ENCODE data around the gene LYG2. TPM values are rescaled to one million over a fixed set of nuclear protein-coding genes. Genes with fewer than 3 reads are reported as not detected.

Gene LYG2, protein sequence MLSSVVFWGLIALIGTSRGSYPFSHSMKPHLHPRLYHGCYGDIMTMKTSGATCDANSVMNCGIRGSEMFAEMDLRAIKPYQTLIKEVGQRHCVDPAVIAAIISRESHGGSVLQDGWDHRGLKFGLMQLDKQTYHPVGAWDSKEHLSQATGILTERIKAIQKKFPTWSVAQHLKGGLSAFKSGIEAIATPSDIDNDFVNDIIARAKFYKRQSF
- total RNA-seq: not detected in 2 replicates

DNA sequence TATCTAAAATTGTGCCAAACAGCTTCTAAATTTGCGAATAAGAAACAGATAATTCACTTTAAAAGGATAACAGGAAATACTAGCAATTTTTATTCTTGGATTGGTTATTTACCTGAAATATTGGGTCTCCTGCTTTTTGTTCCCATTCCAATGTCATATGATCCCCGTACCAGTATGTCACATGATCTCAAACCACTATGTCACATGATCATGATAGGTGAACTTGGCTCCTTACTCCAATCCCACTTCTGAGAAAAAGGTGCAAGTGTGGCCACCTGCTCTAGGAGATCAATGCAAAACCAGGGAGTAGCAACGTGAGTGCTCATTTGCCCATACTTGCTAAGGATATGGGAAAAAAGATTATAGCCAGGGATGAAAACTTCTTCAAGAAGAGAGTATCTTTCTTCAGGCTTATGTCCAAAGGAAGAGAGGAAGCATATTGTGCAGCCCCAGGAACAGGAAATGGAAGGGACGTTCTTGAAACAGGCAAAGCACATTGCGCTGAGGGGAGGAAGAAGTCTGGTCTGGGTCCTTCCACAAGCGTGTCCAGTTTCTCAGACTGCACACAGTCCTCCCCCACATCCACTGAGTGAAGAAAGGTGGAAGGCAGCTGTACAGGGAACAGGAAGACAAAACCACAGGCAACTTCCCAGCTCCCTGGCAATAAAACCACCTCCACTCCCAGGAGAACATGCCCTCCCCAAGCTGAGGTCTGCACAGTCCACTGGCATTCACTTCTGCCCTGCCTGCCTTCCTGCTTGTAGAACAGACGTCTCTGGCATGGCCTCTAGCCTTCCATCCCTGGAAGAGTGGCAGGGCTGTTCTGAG, at the start of gene LYG2:
Gene LYG2, minus strand, starts transcription at position 176 of the 828 bp plus-strand sequence. CDS start 1,406 bp downstream, outside the sequence.

DNA sequence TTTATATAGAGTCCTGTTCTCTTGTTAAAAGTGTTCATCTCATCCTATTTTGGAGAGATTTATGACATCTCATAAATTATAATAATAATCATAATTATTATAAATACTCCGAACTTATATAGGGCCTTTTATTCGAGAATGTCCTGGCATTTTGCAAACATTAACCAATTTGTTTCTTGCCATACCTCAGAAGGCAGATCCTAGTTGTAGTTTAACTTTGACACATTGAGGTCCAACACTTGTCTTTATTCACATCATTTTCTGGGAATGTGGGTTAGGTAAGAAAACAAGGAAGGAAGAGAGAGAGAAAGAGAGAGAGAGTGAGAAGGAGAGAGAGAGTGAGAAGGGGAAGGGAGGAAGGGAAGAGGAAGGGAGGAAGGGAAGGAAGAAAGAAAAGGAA, 45.6 kb upstream of the LYG2 start, which contains the start of gene LYG1:
Gene LYG1, minus strand, starts transcription at position 101 of the 400 bp plus-strand sequence. CDS start 5,527 bp downstream, outside the sequence.

Small RNA genes lying within 50 kb of the gene (small RNA-seq; reads per million reads assigned to genes)
- gene AC092587.1: not detected

Other genes starting within 250 kb of the LYG2 start
- 0.33 TPM in 1 of 2 replicates, not detected in the other for gene C2orf15, start 114.0 kb downstream of the LYG2 start, total RNA-seq
- gene TSGA10, start 100.7 kb downstream of the LYG2 start, total RNA-seq: 2.3 and 3.3 TPM in 2 replicates
- 4.4 and 5.9 TPM in 2 replicates for gene LIPT1, start 100.7 kb downstream of the LYG2 start, total RNA-seq
- gene MITD1, start 74.6 kb downstream of the LYG2 start, total RNA-seq: 18.6 and 21.9 TPM in 2 replicates
- 42.4 and 59.8 TPM in 2 replicates for gene MRPL30, start 74.5 kb downstream of the LYG2 start, total RNA-seq
- 0.98 TPM in 1 of 2 replicates, not detected in the other for gene LYG1, start 45.5 kb upstream of the LYG2 start, total RNA-seq
- 105 and 119 TPM in 2 replicates for gene TXNDC9, start 80.7 kb upstream of the LYG2 start, total RNA-seq
- 22.9 and 27.6 TPM in 2 replicates for gene EIF5B, start 81.7 kb upstream of the LYG2 start, total RNA-seq
- gene REV1, start 234.4 kb upstream of the LYG2 start, total RNA-seq: 34.0 and 41.9 TPM in 2 replicates